Ovary (tissue), 9 donors: ENCODE results near the gene SEMA6A. TPM values are rescaled to one million over a fixed set of nuclear protein-coding genes. Genes with fewer than 3 reads are reported as not detected.

Experiments
- DNase-seq, 5 donors: peaks; one replicate each; pipeline ENCODE4 v3.0.0-alpha.2; 2019 to 2020
- H3K27ac ChIP-seq, 2 donors: fragments of 200-600 bp; one replicate each; pipeline versions ENCODE4 v1.5.1 to v1.8.0; 2019 to 2022
- H3K27me3 ChIP-seq: fragments of 200-600 bp; one replicate; pipeline ENCODE4 v1.8.0; 2022
- H3K36me3 ChIP-seq: fragments of 200-600 bp; sonication (generic); one replicate; pipeline ENCODE4 v1.5.1; 2019
- H3K4me1 ChIP-seq: one replicate; pipeline ENCODE4 v1.8.1; 2013; ENCODE audit warnings: mild to moderate bottlenecking, moderate library complexity; ENCODE audit not compliant: insufficient read depth
- H3K4me3 ChIP-seq: fragments of 200-600 bp; sonication (generic); one replicate; pipeline ENCODE4 v1.5.1; 2017
- H3K9me3 ChIP-seq, 2 donors: fragments of 200-600 bp in 1 of 2; sonication (generic) in 1 of 2; one replicate each; pipeline versions ENCODE4 v1.5.1 to v1.8.1; 2013 to 2019; ENCODE audit warnings: mild to moderate bottlenecking in 1 of 2, moderate library complexity in 1 of 2
- EP300 ChIP-seq: sonication (generic); formaldehyde crosslinking; IDR thresholded peaks from one replicate; pipeline ENCODE4 v1.6.1; 2017; ENCODE audit warnings: antibody characterized with exemption
- POLR2A ChIP-seq: fragments of 450-650 bp; IDR thresholded peaks from one replicate; pipeline ENCODE4 v1.6.1; 2017; ENCODE audit warnings: antibody characterized with exemption, mild to moderate bottlenecking, moderate library complexity
- WGBS, 3 donors: extraction: QIAGEN DNeasy Blood & Tissue Kit in 1 of 3; methylation state at CpG; one replicate each; pipeline versions ENCODE4 v1.1.5 to v1.1.7; 2013 to 2017; 5-methylcytosine and 5-hydroxymethylcytosine counted together
- intact Hi-C, 4 donors: fragments of 100-400 bp; cut with DNase I; formaldehyde crosslinking; loops; one replicate each; pipeline versions ENCODE4 v1.11.0 to v1.15.1; 2022 to 2023
- polyA plus RNA-seq, 2 donors: library from polyadenylated mRNA; stranded (reverse); fragments of 200-250 nt in 1 of 2; fragments of 350-450 nt in 1 of 2; fragmentation: Illumina TruSeq in 1 of 2; extraction: RNeasy Lipid Tissue Mini Kit (QIAGEN cat#74804) in 1 of 2; gene quantifications; one replicate each; pipeline ENCODE4 v1.2.3, GENCODE V29; 2013 to 2014
- total RNA-seq, 7 donors: library from RNA; depleted of rRNA in 2 of 7; stranded (reverse); fragments of >200 nt in 2 of 7; fragmentation: NEBNext Ultra II Directional in 3 of 7; extraction: Animal tissue kit (Norgen Biotek cat#: 25700) in 3 of 7; gene quantifications; one replicate each; pipeline versions ENCODE4 v1.1.0 to v1.2.4, GENCODE V29; 2016 to 2023
- TF ChIP-seq, protein P1 (sequence below), 3 donors: fragments of 450-650 bp in 2 of 3; fragments of 200-600 bp in 1 of 3; IDR thresholded peaks; one replicate each; pipeline versions ENCODE4 v1.5.1 to v1.8.0; 2016 to 2022; ENCODE audit warnings: antibody characterized with exemption in 3 of 3, mild to moderate bottlenecking in 1 of 3
- donor health status: DM: no; HTN: no; CAD: no; lungs with moderate emphysema.
- donor health status: DM: no; HTN: no; CAD: no.
- donor health status: Bipolar disorder and iron deficiency.
- donor health status: DM: yes; HTN: yes; CAD: no.
- donor health status: DM: no; HTN: no; CAD: no.
- donor health status: DM: yes; HTN: yes; CAD: no.

The SEMA6A gene
- total and polyA plus RNA-seq, 9 donors: 5.7 to 57.1 (median 26.3) TPM

DNA sequence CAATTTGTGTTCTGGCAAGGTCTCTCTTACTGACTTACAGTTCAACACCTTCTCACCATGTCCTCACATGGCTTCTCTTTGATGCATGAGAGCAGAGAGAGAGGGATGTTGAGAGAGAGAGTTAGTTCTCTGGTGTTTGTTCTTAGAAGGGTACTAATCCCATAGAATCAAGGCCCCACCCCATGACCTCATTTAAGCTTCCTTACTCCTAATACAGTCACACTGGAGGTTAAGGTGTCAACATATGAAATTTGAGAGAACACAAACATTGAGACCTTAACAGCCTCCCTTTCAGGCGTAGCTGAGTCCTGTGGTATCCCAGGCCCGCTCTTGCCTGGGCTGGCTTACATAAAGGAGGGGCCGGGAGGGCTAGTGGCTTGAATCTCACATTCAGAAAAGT lies 10.6 kb upstream of the SEMA6A start:
- TF ChIP-seq, protein P1, sequence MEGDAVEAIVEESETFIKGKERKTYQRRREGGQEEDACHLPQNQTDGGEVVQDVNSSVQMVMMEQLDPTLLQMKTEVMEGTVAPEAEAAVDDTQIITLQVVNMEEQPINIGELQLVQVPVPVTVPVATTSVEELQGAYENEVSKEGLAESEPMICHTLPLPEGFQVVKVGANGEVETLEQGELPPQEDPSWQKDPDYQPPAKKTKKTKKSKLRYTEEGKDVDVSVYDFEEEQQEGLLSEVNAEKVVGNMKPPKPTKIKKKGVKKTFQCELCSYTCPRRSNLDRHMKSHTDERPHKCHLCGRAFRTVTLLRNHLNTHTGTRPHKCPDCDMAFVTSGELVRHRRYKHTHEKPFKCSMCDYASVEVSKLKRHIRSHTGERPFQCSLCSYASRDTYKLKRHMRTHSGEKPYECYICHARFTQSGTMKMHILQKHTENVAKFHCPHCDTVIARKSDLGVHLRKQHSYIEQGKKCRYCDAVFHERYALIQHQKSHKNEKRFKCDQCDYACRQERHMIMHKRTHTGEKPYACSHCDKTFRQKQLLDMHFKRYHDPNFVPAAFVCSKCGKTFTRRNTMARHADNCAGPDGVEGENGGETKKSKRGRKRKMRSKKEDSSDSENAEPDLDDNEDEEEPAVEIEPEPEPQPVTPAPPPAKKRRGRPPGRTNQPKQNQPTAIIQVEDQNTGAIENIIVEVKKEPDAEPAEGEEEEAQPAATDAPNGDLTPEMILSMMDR (IDR thresholded peaks at IDR 0.05): no peak
- no peak for TF ChIP-seq POLR2A
- no peak for TF ChIP-seq EP300
- peaks cover 4% of the 10 kb centered on the region for H3K4me1 ChIP-seq
- H3K27me3 ChIP-seq: no peaks in the 10 kb centered on the region
- no peaks in the 10 kb centered on the region for H3K9me3 ChIP-seq
- DNase-seq: no peak
- H3K36me3 ChIP-seq: no peaks in the 10 kb centered on the region
- intact Hi-C loops: no loop called here
- H3K4me3 ChIP-seq: no peak overlapping the region
- 96 to 99% (median 98%) methylated on average over 3 of the region's 3 CpGs for WGBS, 3 donors
- H3K27ac ChIP-seq: no peak overlapping the region

DNA sequence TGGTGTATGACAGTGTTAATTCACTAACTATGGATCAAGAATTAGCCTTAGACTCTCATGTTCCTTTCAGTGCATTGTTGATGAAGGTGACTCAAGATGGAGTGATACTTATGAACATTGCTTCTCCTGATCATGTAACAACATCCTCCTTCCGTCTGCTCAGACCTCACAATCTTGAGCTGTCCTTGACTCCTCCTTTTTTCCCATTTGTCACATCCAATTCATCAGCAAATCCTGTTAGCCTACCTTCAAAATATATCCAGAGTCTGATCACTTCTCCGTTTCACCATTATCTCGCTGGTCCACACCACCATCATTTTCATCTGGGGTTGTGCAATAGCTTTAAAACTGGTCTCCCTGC lies 9.2 kb upstream of the SEMA6A start:
- Histone ChIP-seq H3K4me1 (peaks cover 4% of the 10 kb centered on the region), H3K27me3 (no peaks in the 10 kb centered on the region), H3K9me3 (no peaks in the 10 kb centered on the region), H3K27ac (no peak overlapping the region), H3K4me3 (no peak overlapping the region), H3K36me3 (no peaks in the 10 kb centered on the region)
- TF ChIP-seq, protein P1 (IDR thresholded peaks at IDR 0.05): no peak
- TF ChIP-seq EP300 (no peak), POLR2A (no peak)
- intact Hi-C loops: no loop called here
- DNase-seq: no peak
- WGBS, 3 donors: 88 to 93% (median 91%) methylated on average over 3 of the region's 3 CpGs

- peak overlapping the region in 1 of 2 donors; percentile 3 for H3K27ac ChIP-seq
- DNase-seq: no peak
- H3K4me3 ChIP-seq: no peak overlapping the region
- TF ChIP-seq POLR2A (no peak), EP300 (no peak)
- TF ChIP-seq, protein P1 (IDR thresholded peaks at IDR 0.05): no peak
- no peaks in the 10 kb centered on the region for H3K9me3 ChIP-seq
- H3K4me1 ChIP-seq: peaks cover 4% of the 10 kb centered on the region
- intact Hi-C loops: no loop called here
- H3K27me3 ChIP-seq: no peaks in the 10 kb centered on the region
- no peaks in the 10 kb centered on the region for H3K36me3 ChIP-seq
These were observed 8.7 kb upstream of the SEMA6A start for GRCh38 chr5:116583085-116583861.

DNA sequence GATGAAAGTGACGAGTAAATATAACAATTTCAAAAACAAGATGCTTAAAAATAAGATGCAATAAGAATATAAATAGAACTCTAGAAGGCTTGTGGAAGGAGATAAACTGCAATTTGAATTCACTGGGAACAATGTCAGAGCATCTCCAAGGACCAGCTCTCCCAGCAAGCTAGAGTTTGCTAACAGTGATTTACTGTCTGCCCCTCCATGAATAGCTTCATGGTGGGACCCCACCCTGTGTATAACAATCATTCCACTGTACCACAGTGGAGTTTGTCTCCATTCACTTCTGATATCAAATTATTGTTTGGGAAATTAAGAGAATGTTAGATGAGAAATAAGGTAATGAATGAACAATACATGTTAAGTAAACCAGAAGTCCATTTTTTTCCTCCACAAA lies 7.3 kb upstream of the SEMA6A start:
- Histone ChIP-seq H3K9me3 (no peaks in the 10 kb centered on the region), H3K4me1 (peaks cover 4% of the 10 kb centered on the region), H3K36me3 (no peaks in the 10 kb centered on the region), H3K4me3 (no peak overlapping the region), H3K27me3 (no peaks in the 10 kb centered on the region), H3K27ac (peak overlapping the region in 1 of 2 donors; percentile 3)
- no peak for TF ChIP-seq EP300
- TF ChIP-seq, protein P1 (IDR thresholded peaks at IDR 0.05): no peak
- 53 to 76% (median 67%) methylated on average over 1 of the region's 1 CpG for WGBS, 3 donors
- no peak for DNase-seq
- intact Hi-C loops: no loop called here
